ENCODE data around the gene HSPG2.

The HSPG2 gene

GRCh38 chr1:21898326-21899200, 38.5 kb downstream of the HSPG2 start:
- DNase-seq (ENCODE audit: low read depth): no peak

GRCh38 chr1:21897844-21898243, 39.3 kb downstream of the HSPG2 start:
- DNase-seq (ENCODE audit: low read depth): no peak

GRCh38 chr1:21896652-21897532, 40.2 kb downstream of the HSPG2 start:
- no peak for DNase-seq (ENCODE audit: low read depth)

- no peak for DNase-seq (ENCODE audit: low read depth)
These were observed 41.1 kb downstream of the HSPG2 start for GRCh38 chr1:21896026-21896425.

GRCh38 chr1:21894034-21894881, 42.9 kb downstream of the HSPG2 start:
- no peak for DNase-seq (ENCODE audit: low read depth)

GRCh38 chr1:21893046-21893805, 43.9 kb downstream of the HSPG2 start:
- DNase-seq (ENCODE audit: low read depth): no peak

GRCh38 chr1:21891621-21892479, 45.3 kb downstream of the HSPG2 start:
- DNase-seq (ENCODE audit: low read depth): no peak

GRCh38 chr1:21891081-21891480, 46.0 kb downstream of the HSPG2 start:
- no peak for DNase-seq (ENCODE audit: low read depth)

- DNase-seq (ENCODE audit: low read depth): no peak
These were observed 48.6 kb downstream of the HSPG2 start for GRCh38 chr1:21888500-21888899.

GRCh38 chr1:21887796-21888195, 49.3 kb downstream of the HSPG2 start:
- no peak for DNase-seq (ENCODE audit: low read depth)

- no peak for DNase-seq (ENCODE audit: low read depth)
These were observed 49.8 kb downstream of the HSPG2 start for GRCh38 chr1:21887216-21887736.

GRCh38 chr1:21886486-21887215, 50.5 kb downstream of the HSPG2 start:
- no peak for DNase-seq (ENCODE audit: low read depth)

GRCh38 chr1:21885236-21886037, 51.7 kb downstream of the HSPG2 start:
- DNase-seq (ENCODE audit: low read depth): no peak

GRCh38 chr1:21884456-21885235, 52.5 kb downstream of the HSPG2 start:
- no peak for DNase-seq (ENCODE audit: low read depth)

- DNase-seq (ENCODE audit: low read depth): no peak
These were observed 54.2 kb downstream of the HSPG2 start for GRCh38 chr1:21882721-21883415.

- DNase-seq (ENCODE audit: low read depth): no peak
These were observed 55.9 kb downstream of the HSPG2 start for GRCh38 chr1:21881250-21881649.

- DNase-seq (ENCODE audit: low read depth): no peak
These were observed 56.5 kb downstream of the HSPG2 start for GRCh38 chr1:21880619-21880970.
